K562 (cell line): ENCODE results near the gene LPXN. TPM values are rescaled to one million over a fixed set of nuclear protein-coding genes. Genes with fewer than 3 reads are reported as not detected.

ENCODE experiments used
- AFF4 ChIP-seq: sonication (generic); formaldehyde crosslinking; IDR thresholded peaks from 2 replicates; pipeline ENCODE4 v1.8.0; 2023; ENCODE audit warnings: mild to moderate bottlenecking, missing genetic modification reagents
- BMI1 ChIP-seq: fragments of 150-350 bp; IDR thresholded peaks from 2 replicates; pipeline ENCODE4 v1.6.1; 2014; ENCODE audit warnings: low read length
- DACH1 ChIP-seq: fragments of 450-650 bp; IDR thresholded peaks from 2 replicates; pipeline ENCODE4 v1.6.1; 2018; ENCODE audit not compliant: partially characterized antibody
- FOXA3 ChIP-seq, 2 experiments: fragments of 450-650 bp in 1 of 2; sonication (generic) in 1 of 2; formaldehyde crosslinking; IDR thresholded peaks in 1 of 2; conservative IDR thresholded peaks in 1 of 2; 2 replicates each; pipeline versions ENCODE4 v1.4.0 to v1.8.0; 2020 to 2022; ENCODE audit warnings: mild to moderate bottlenecking in 2 of 2, missing genetic modification reagents in 1 of 2
- KAT2B ChIP-seq: IDR thresholded peaks from one replicate; pipeline ENCODE4 v1.6.1; 2012; ENCODE audit warnings: low read depth, mild to moderate bottlenecking, control low read depth, inconsistent platforms, low read length, moderate library complexity
- L3MBTL2 ChIP-seq: fragments of 450-650 bp; IDR thresholded peaks from 2 replicates; pipeline ENCODE4 v1.6.1; 2016; ENCODE audit warnings: mild to moderate bottlenecking, moderate library complexity
- MEIS2 ChIP-seq: fragments of 450-650 bp; IDR thresholded peaks from 2 replicates; pipeline ENCODE4 v1.6.1; 2014; ENCODE audit warnings: mild to moderate bottlenecking; ENCODE audit not compliant: partially characterized antibody
- NCOA1 ChIP-seq: fragments of 450-650 bp; IDR thresholded peaks from 2 replicates; pipeline ENCODE4 v1.6.1; 2016; ENCODE audit warnings: low read depth
- NFIX ChIP-seq: fragments of 250-450 bp; sonication (Bioruptor Pico); IDR thresholded peaks from 2 replicates; pipeline ENCODE4 v1.4.0; 2020; ENCODE audit warnings: low read depth, mild to moderate bottlenecking, moderate library complexity
- PHF20 ChIP-seq: fragments of 450-650 bp; IDR thresholded peaks from 2 replicates; pipeline ENCODE4 v1.6.1; 2018; ENCODE audit not compliant: partially characterized antibody
- PML ChIP-seq: IDR thresholded peaks from 2 replicates; pipeline ENCODE4 v1.6.1; 2012; ENCODE audit warnings: low read length, inconsistent platforms
- POLR2A ChIP-seq: fragments of 450-650 bp; conservative IDR thresholded peaks from 2 replicates; pipeline ENCODE4 v1.6.1; 2016
- RBM39 ChIP-seq: fragments of 200-400 bp; formaldehyde crosslinking; optimal IDR thresholded peaks from 2 replicates; pipeline ENCODE3; 2018; ENCODE audit warnings: low read depth, low read length
- RREB1 ChIP-seq: fragments of 250-450 bp; sonication (Bioruptor Pico); IDR thresholded peaks from 2 replicates; pipeline ENCODE4 v1.4.0; 2020
- TBP ChIP-seq: optimal IDR thresholded peaks from 2 replicates; pipeline ENCODE3; 2011; ENCODE audit warnings: low read depth, low read length, improper control_type of control experiment
- USF2 ChIP-seq: sonication (generic); formaldehyde crosslinking; IDR thresholded peaks from 2 replicates; pipeline ENCODE4 v1.5.0; 2020; ENCODE audit warnings: missing genetic modification reagents
- ZFX ChIP-seq: sonication (generic); formaldehyde crosslinking; IDR thresholded peaks from 2 replicates; pipeline ENCODE4 v1.8.0; 2022; ENCODE audit warnings: mild to moderate bottlenecking, missing genetic modification reagents, moderate library complexity
- polyA plus RNA-seq, 8 experiments: library from polyadenylated mRNA; depleted of rRNA in 4 of 8; stranded (reverse) in 5 of 8; unstranded in 3 of 8; fragments of >200 nt; fragmentation: Nextera tagmentation in 2 of 8; fragmentation: Illumina TruSeq in 1 of 8; extraction: Ambion mirVana in 2 of 8; extraction: Trizol in 1 of 8; gene quantifications; 2 replicates each; pipeline versions ENCODE4 v1.2.1 to v1.2.3, GENCODE V29; 2011 to 2014; ENCODE audit warnings: inconsistent platforms in 1 of 8, missing spikeins in 1 of 8
- total RNA-seq, 7 experiments: library from RNA; depleted of rRNA in 6 of 7; stranded (reverse); fragments of >200 nt in 6 of 7; fragmentation: Illumina TruSeq in 2 of 7; extraction: Trizol in 2 of 7; gene quantifications; 2 replicates each; pipeline versions ENCODE4 v1.2.1 to v1.2.3, GENCODE V29; 2011 to 2021; ENCODE audit warnings: low replicate concordance in 1 of 7

The LPXN gene
- total and polyA plus RNA-seq, 9 of the 15 experiments (the other 6 are each of a cell fraction or from before 2014, with no cell fraction given), result 0.73 to 3.1 (median 2.0) TPM

GRCh38 chr11:58577555-58578135 lies 2.0 kb upstream of the LPXN start (continued):
- TF ChIP-seq AFF4 (CRISPR knock-in tag) (peak; percentile 60; the same call in 1 of the 2 replicates), RBM39 (peak; percentile 53), NCOA1 (no peak), ZFX (CRISPR knock-in tag) (peak; percentile 91), TBP (peak; percentile 51), USF2 (0 out of 2 replicates have a peak, but pooled peaks have one; percentile 7), PHF20 (peak; percentile 31), MEIS2 (peak; percentile 0), BMI1 (no peak), NFIX (CRISPR knock-in tag) (no peak), POLR2A (peak; percentile 75), KAT2B (no peak), FOXA3 (CRISPR knock-in tag; conservative IDR thresholded peaks at IDR 0.05 in 1 of 2, IDR thresholded peaks at IDR 0.05 in 1 of 2) (0 out of 4 replicates have a peak, but pooled peaks of 1 of the 2 experiments have one; percentile 54), DACH1 (no peak), RREB1 (CRISPR knock-in tag) (no peak), L3MBTL2 (no peak; the same call in 1 of the 2 replicates), PML (peak; percentile 40; the same call in 1 of the 2 replicates)
